Measurements from ENCODE around the gene MYO7A.

Gene MYO7A

GRCh38 chr11:77201370-77201769 lies 73.3 kb downstream of the MYO7A start:
- Histone ChIP-seq H3K23ac (ENCODE audit: low read length in 2 of 2) (no peak overlapping the region), H3K4me3 (ENCODE audit: insufficient read depth in 1 of 2, low read depth in 1 of 2, low read length in 2 of 2) (no peak overlapping the region), H2BK15ac (ENCODE audit: low read depth, poor library complexity, severe bottlenecking) (no peak overlapping the region), H2AFZ (ENCODE audit: low read depth, low read length) (no peak overlapping the region), H2BK12ac (ENCODE audit: low read length in 2 of 2) (no peak overlapping the region), H3K27ac (ENCODE audit: low read length, poor library complexity, severe bottlenecking) (no peak overlapping the region), H3K18ac (ENCODE audit: low read depth in 1 of 2, low read length in 2 of 2) (no peak overlapping the region), H3K79me1 (replicated peaks; ENCODE audit: low read length, poor library complexity, severe bottlenecking) (no peaks in the 10 kb centered on the region), H3K4ac (ENCODE audit: low read depth in 1 of 2, low read length in 2 of 2) (no peak overlapping the region), H3K36me3 (ENCODE audit: control insufficient read depth in 1 of 2, insufficient read depth in 2 of 2, low read depth in 1 of 2, low read length in 2 of 2) (no peaks in the 10 kb centered on the region), H4K8ac (ENCODE audit: low read length) (no peak overlapping the region), H3K9ac (ENCODE audit: low read length) (no peak overlapping the region), H2AK5ac (ENCODE audit: low read length, severe bottlenecking) (no peak overlapping the region), H3K27me3 (ENCODE audit: control insufficient read depth in 1 of 2, insufficient read depth in 1 of 2, low read length in 2 of 2) (peaks cover 2 to 3% of the 10 kb centered on the region in 2 experiments), H3K14ac (ENCODE audit: low read length in 2 of 2) (no peak overlapping the region), H2BK120ac (ENCODE audit: low read depth, low read length) (no peak overlapping the region), H4K91ac (ENCODE audit: low read length) (no peak overlapping the region), H2BK5ac (ENCODE audit: low read depth, low read length, poor library complexity, severe bottlenecking) (no peak overlapping the region), H3K9me3 (ENCODE audit: control insufficient read depth, low read length) (no peaks in the 10 kb centered on the region), H3K4me2 (ENCODE audit: low read length, poor library complexity, severe bottlenecking) (no peak overlapping the region), H3K4me1 (ENCODE audit: control insufficient read depth, insufficient read depth, low read depth, low read length) (peaks cover 1% of the 10 kb centered on the region)
- 98% methylated on average over 11 of the region's 11 CpGs for WGBS
- DNase-seq: no peak

GRCh38 chr11:77201991-77202841 lies 74.2 kb downstream of the MYO7A start:
- no peaks in the 10 kb centered on the region for H3K79me1 ChIP-seq (replicated peaks; ENCODE audit: low read length, poor library complexity, severe bottlenecking)

GRCh38 chr11:77202941-77203900 lies 75.2 kb downstream of the MYO7A start:
- Histone ChIP-seq H2BK15ac (ENCODE audit: low read depth, poor library complexity, severe bottlenecking) (no peak overlapping the region), H3K4ac (ENCODE audit: low read depth in 1 of 2, low read length in 2 of 2) (no peak overlapping the region), H2BK5ac (ENCODE audit: low read depth, low read length, poor library complexity, severe bottlenecking) (no peak overlapping the region), H3K9me3 (ENCODE audit: control insufficient read depth, low read length) (no peaks in the 10 kb centered on the region), H2AK5ac (ENCODE audit: low read length, severe bottlenecking) (no peak overlapping the region), H3K4me3 (ENCODE audit: insufficient read depth in 1 of 2, low read depth in 1 of 2, low read length in 2 of 2) (no peak overlapping the region), H3K23ac (ENCODE audit: low read length in 2 of 2) (no peak overlapping the region), H4K8ac (ENCODE audit: low read length) (no peak overlapping the region), H3K79me1 (replicated peaks; ENCODE audit: low read length, poor library complexity, severe bottlenecking) (no peaks in the 10 kb centered on the region), H2AFZ (ENCODE audit: low read depth, low read length) (no peak overlapping the region), H3K4me1 (ENCODE audit: control insufficient read depth, insufficient read depth, low read depth, low read length) (peaks cover 1% of the 10 kb centered on the region), H2BK120ac (ENCODE audit: low read depth, low read length) (no peak overlapping the region), H3K14ac (ENCODE audit: low read length in 2 of 2) (peak overlapping the region in 1 of 2 experiments; percentile 74), H3K9ac (ENCODE audit: low read length) (no peak overlapping the region), H3K27ac (ENCODE audit: low read length, poor library complexity, severe bottlenecking) (no peak overlapping the region), H3K36me3 (ENCODE audit: control insufficient read depth in 1 of 2, insufficient read depth in 2 of 2, low read depth in 1 of 2, low read length in 2 of 2) (no peaks in the 10 kb centered on the region), H3K4me2 (ENCODE audit: low read length, poor library complexity, severe bottlenecking) (no peak overlapping the region), H4K91ac (ENCODE audit: low read length) (no peak overlapping the region), H3K18ac (ENCODE audit: low read depth in 1 of 2, low read length in 2 of 2) (no peak overlapping the region), H3K27me3 (ENCODE audit: control insufficient read depth in 1 of 2, insufficient read depth in 1 of 2, low read length in 2 of 2) (peaks cover 5 to 11% of the 10 kb centered on the region in 2 experiments), H2BK12ac (ENCODE audit: low read length in 2 of 2) (no peak overlapping the region)
- DNase-seq: no peak
- WGBS: 88% methylated on average over 25 of the region's 25 CpGs

More at GRCh38 chr11:77201991-77202841, 74.2 kb downstream of the MYO7A start:
- Histone ChIP-seq H3K9ac (ENCODE audit: low read length) (no peak overlapping the region), H3K23ac (ENCODE audit: low read length in 2 of 2) (no peak overlapping the region), H2BK12ac (ENCODE audit: low read length in 2 of 2) (no peak overlapping the region), H3K27me3 (ENCODE audit: control insufficient read depth in 1 of 2, insufficient read depth in 1 of 2, low read length in 2 of 2) (peaks cover 4 to 5% of the 10 kb centered on the region in 2 experiments), H2BK5ac (ENCODE audit: low read depth, low read length, poor library complexity, severe bottlenecking) (no peak overlapping the region), H3K14ac (ENCODE audit: low read length in 2 of 2) (peak overlapping the region in 1 of 2 experiments; percentile 26), H3K9me3 (ENCODE audit: control insufficient read depth, low read length) (no peaks in the 10 kb centered on the region), H3K4me1 (ENCODE audit: control insufficient read depth, insufficient read depth, low read depth, low read length) (peaks cover 1% of the 10 kb centered on the region), H3K4me3 (ENCODE audit: insufficient read depth in 1 of 2, low read depth in 1 of 2, low read length in 2 of 2) (no peak overlapping the region), H2AK5ac (ENCODE audit: low read length, severe bottlenecking) (no peak overlapping the region), H2BK120ac (ENCODE audit: low read depth, low read length) (no peak overlapping the region), H4K8ac (ENCODE audit: low read length) (no peak overlapping the region), H3K4ac (ENCODE audit: low read depth in 1 of 2, low read length in 2 of 2) (peak overlapping the region in 1 of 2 experiments; percentile 37), H3K4me2 (ENCODE audit: low read length, poor library complexity, severe bottlenecking) (no peak overlapping the region), H4K91ac (ENCODE audit: low read length) (no peak overlapping the region), H3K18ac (ENCODE audit: low read depth in 1 of 2, low read length in 2 of 2) (no peak overlapping the region), H2BK15ac (ENCODE audit: low read depth, poor library complexity, severe bottlenecking) (peak overlapping the region; percentile 12), H3K27ac (ENCODE audit: low read length, poor library complexity, severe bottlenecking) (no peak overlapping the region), H2AFZ (ENCODE audit: low read depth, low read length) (no peak overlapping the region), H3K36me3 (ENCODE audit: control insufficient read depth in 1 of 2, insufficient read depth in 2 of 2, low read depth in 1 of 2, low read length in 2 of 2) (no peaks in the 10 kb centered on the region)
- 92% methylated on average over 23 of the region's 23 CpGs for WGBS
- DNase-seq: no peak

Measured in mesenchymal stem cell (in vitro differentiated cells and primary cell).